ENCODE data around the gene GIT2. TPM values are rescaled to one million over a fixed set of nuclear protein-coding genes. Genes with fewer than 3 reads are reported as not detected.

GIT2 gene
- total and polyA plus RNA-seq, 2 of the 8 experiments (the other 6 are each of a cell fraction or from before 2014, with no cell fraction given), result 9.6 to 20.7 TPM

GRCh38 chr12:109958374-109958773, 37.8 kb downstream of the GIT2 start:
- no peaks in the 10 kb centered on the region for H3K9me3 ChIP-seq (ENCODE audit: insufficient read depth in 2 of 2, low read depth in 1 of 2, low read length in 1 of 2)
- no peak overlapping the region for H2BK5ac ChIP-seq (ENCODE audit: low read depth, low read length)
- no peak overlapping the region for H3K4me2 ChIP-seq (ENCODE audit: insufficient read depth in 1 of 2, low read depth in 2 of 2, low read length in 2 of 2)
- POLR2A ChIA-PET (ENCODE audit: partially characterized antibody), result no interaction called here
- no peak overlapping the region for H4K8ac ChIP-seq (ENCODE audit: extremely low read depth, insufficient read depth, low read length)
- H3K27ac ChIP-seq (ENCODE audit: low read depth, low read length), result no peak overlapping the region
- CTCF ChIA-PET (ENCODE audit: partially characterized antibody), result no interaction called here
- H2BK12ac ChIP-seq (ENCODE audit: low read depth, low read length), result no peak overlapping the region
- FAIRE-seq, result no peak
- no peak overlapping the region for H2BK120ac ChIP-seq (replicated peaks; ENCODE audit: low read depth, low read length)
- 93% methylated on average over 7 of the region's 7 CpGs; no CpG with 5 or more reads in 1 of the 2 experiments for WGBS, 2 experiments (ENCODE audit: extremely low coverage in 1 of 2, insufficient coverage in 1 of 2, insufficient read length in 1 of 2, insufficient replicate concordance in 2 of 2, low coverage in 1 of 2, low lambda C conversion rate in 2 of 2, missing lambda C conversion rate in 1 of 2)
- H3K79me2 ChIP-seq (ENCODE audit: control insufficient read depth in 1 of 2, insufficient read depth in 2 of 2, low read length in 2 of 2), result no peaks in the 10 kb centered on the region
- H3K4me1 ChIP-seq (replicated peaks in 1 of 4; ENCODE audit: control insufficient read depth in 3 of 4, insufficient read depth in 4 of 4, low read length in 3 of 4), result no peaks in the 10 kb centered on the region
- no peak overlapping the region for H3K56ac ChIP-seq (replicated peaks; ENCODE audit: insufficient read length, low read depth, low read length)
- no peak overlapping the region for H2BK15ac ChIP-seq (ENCODE audit: low read length)
- H2BK20ac ChIP-seq (ENCODE audit: low read length), result no peak overlapping the region
- H4K20me1 ChIP-seq (replicated peaks in 1 of 2; ENCODE audit: control insufficient read depth in 1 of 2, insufficient read depth in 2 of 2, low read length in 2 of 2), result no peaks in the 10 kb centered on the region
- peaks cover 0 to 7% (median 2%) of the 10 kb centered on the region in 4 experiments; a peak in 2 of 8 replicates for H3K36me3 ChIP-seq (ENCODE audit: control insufficient read depth in 2 of 4, insufficient read depth in 4 of 4, low read length in 3 of 4)
- H3K23ac ChIP-seq (ENCODE audit: insufficient read length), result no peak overlapping the region
- H3K14ac ChIP-seq (ENCODE audit: insufficient read length), result no peak overlapping the region
- TF ChIP-seq EP300 (IDR thresholded peaks at IDR 0.05; ENCODE audit: borderline replicate concordance in 1 of 2, low read depth in 2 of 2, low read length in 2 of 2) (no peak), JUN (IDR thresholded peaks at IDR 0.05; ENCODE audit: low read depth, low read length) (no peak), RAD21 (IDR thresholded peaks at IDR 0.05 in 1 of 2, conservative IDR thresholded peaks at IDR 0.05 in 1 of 2; ENCODE audit: low read depth in 2 of 2, low read length in 2 of 2) (no peak), MAX (IDR thresholded peaks at IDR 0.05) (no peak), ATF3 (IDR thresholded peaks at IDR 0.05; ENCODE audit: insufficient read depth, low read depth, low read length) (no peak), KDM1A (IDR thresholded peaks at IDR 0.05; ENCODE audit: borderline replicate concordance, low read length) (no peak), CHD1 (IDR thresholded peaks at IDR 0.05; ENCODE audit: low read depth, low read length) (no peak), KDM5A (IDR thresholded peaks at IDR 0.05; ENCODE audit: low read length) (no peak), POLR2A (IDR thresholded peaks at IDR 0.05; ENCODE audit: control extremely low read depth in 1 of 2, low read depth in 2 of 2, low read length in 2 of 2) (no peak), E2F6 (IDR thresholded peaks at IDR 0.05) (no peak), ATF2 (IDR thresholded peaks at IDR 0.05; ENCODE audit: low read length) (no peak)
- no peak overlapping the region for H2AFZ ChIP-seq (ENCODE audit: low read length)
- H3K27me3 ChIP-seq (replicated peaks in 1 of 4; ENCODE audit: control insufficient read depth in 3 of 4, extremely low read depth in 1 of 4, insufficient read depth in 3 of 4, low read length in 3 of 4), result no peaks in the 10 kb centered on the region
- no peak overlapping the region for H2AK5ac ChIP-seq (ENCODE audit: low read depth, low read length)
- H3K4me3 ChIP-seq (ENCODE audit: extremely low read depth in 1 of 4, insufficient read depth in 2 of 4, low read depth in 3 of 4, low read length in 4 of 4), result no peak overlapping the region
- no peak overlapping the region for H3K18ac ChIP-seq (ENCODE audit: extremely low read depth, low read length)
- H3K4ac ChIP-seq (replicated peaks; ENCODE audit: insufficient read length, low read depth, low read length), result no peak overlapping the region
- H3K23me2 ChIP-seq (ENCODE audit: low read depth, low read length), result no peaks in the 10 kb centered on the region
- no peak overlapping the region for H4K5ac ChIP-seq (ENCODE audit: insufficient read length, low read depth, low read length)
- H3K79me1 ChIP-seq (ENCODE audit: low read depth, low read length), result no peaks in the 10 kb centered on the region
- no peak overlapping the region for H4K91ac ChIP-seq (replicated peaks; ENCODE audit: insufficient read length, low read length)
- DNase-seq (ENCODE audit: low read depth in 1 of 2, low spot score in 2 of 2), result no peak
- no peak overlapping the region for H3K9ac ChIP-seq (replicated peaks in 1 of 4; ENCODE audit: extremely low read depth in 1 of 4, low read depth in 3 of 4, low read length in 3 of 4)
